ENCODE data around the gene PARN. TPM values are rescaled to one million over a fixed set of nuclear protein-coding genes. Genes with fewer than 3 reads are reported as not detected.

The PARN gene
- total RNA-seq, 1 donor from 2014 or later, result 24.5 TPM

DNA sequence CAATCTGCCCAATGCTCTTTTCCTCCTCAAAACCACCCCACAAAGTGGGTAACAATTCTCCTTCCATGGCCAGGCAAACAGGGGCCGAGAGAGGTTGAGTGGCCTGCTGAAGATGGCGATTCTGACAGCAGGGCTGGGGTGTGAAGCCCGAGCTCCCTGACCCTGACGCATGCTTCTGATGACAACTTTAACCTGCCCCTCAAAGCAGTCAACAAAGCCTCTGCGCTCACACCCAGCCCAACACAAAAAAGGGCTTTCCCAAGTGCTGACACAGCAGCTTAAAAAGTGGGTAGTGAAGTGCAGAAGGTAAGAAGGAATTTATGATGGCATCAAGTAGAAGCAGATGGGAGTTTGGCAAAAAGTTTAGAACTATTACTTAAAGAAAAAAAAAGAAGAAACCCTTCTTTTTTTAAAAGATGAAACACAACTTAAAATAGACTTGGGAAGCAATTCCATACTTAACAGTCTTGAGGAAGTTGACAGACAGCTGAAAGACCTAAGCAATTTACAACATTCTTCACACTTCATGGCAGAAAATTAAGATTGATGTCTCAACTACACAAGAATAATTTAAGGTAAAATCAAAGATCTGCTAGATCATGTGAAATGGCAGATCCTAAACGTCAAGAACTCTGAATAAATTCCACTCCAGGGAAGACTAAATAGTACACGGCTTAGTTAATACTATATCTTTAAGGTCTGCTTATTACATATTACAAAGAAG is 133.9 kb downstream of the PARN start:
- H3K4me3 ChIP-seq (ENCODE audit: low read length in 3 of 3), result no peak overlapping the region
- peaks cover 0 to 4% (median 0%) of the 10 kb centered on the region in 3 donors for H3K36me3 ChIP-seq (ENCODE audit: control insufficient read depth in 3 of 3, insufficient read depth in 3 of 3, low read length in 3 of 3)
- no peaks in the 10 kb centered on the region for H3K9me3 ChIP-seq (ENCODE audit: control insufficient read depth in 3 of 3, low read length in 3 of 3)
- no peaks in the 10 kb centered on the region for H3K27me3 ChIP-seq (ENCODE audit: control insufficient read depth in 3 of 3, insufficient read depth in 3 of 3, low read length in 3 of 3)
- peak overlapping the region; percentile 86 for H3K27ac ChIP-seq (ENCODE audit: low read depth, low read length)
- H3K4me1 ChIP-seq (ENCODE audit: control insufficient read depth in 3 of 3, insufficient read depth in 3 of 3, low read length in 3 of 3), result peaks cover 20 to 33% (median 27%) of the 10 kb centered on the region in 3 donors
- peak overlapping the region in 2 of 3 donors; percentile 51 to 55 for H3K9ac ChIP-seq (ENCODE audit: low read depth in 1 of 3, low read length in 3 of 3)

DNA sequence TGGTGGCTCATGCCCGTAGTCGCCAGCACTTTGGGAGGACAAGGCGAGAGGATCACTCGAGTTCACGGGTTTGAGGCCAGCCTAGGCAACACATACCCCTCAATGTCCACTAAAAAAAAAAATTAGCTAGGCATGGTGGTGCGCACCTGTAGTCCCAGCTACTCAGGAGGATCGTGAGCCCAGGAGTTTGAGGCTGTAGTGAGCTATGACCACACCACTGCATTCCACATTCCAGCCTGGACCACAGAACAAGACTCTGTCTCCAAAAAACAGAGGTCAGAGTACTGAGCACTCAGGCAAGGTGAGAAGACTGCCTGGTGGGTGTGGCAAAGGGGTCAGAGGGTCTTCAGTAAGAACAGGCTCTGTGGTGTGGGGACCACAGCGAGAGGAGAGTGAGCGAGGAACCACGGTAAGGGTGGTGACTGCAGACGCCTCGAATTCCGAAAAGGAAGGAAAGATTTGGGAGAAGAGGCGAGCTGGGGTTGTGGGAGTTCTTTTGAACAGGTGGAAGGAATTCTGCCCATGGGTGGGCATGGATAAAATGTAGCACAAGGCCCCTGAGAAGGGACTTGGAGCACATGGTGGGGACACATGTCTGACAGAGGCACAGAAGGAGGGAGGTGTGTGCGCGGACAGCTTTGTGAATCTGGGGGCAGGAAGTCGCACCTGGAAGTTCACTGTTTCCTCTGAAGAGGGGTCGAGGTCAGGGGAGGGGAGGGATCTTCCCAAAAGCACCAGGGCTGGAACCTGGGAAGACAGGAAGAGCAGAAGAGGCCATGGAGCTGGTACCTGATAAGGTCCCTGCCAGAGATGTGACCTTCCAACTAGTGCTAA is 134.6 kb downstream of the PARN start:
- Histone ChIP-seq H3K9me3 (ENCODE audit: control insufficient read depth in 3 of 3, low read length in 3 of 3) (no peaks in the 10 kb centered on the region), H3K9ac (ENCODE audit: low read depth in 1 of 3, low read length in 3 of 3) (peak overlapping the region in 2 of 3 donors; percentile 17 to 23), H3K27me3 (ENCODE audit: control insufficient read depth in 3 of 3, insufficient read depth in 3 of 3, low read length in 3 of 3) (no peaks in the 10 kb centered on the region), H3K36me3 (ENCODE audit: control insufficient read depth in 3 of 3, insufficient read depth in 3 of 3, low read length in 3 of 3) (peaks cover 0 to 4% (median 0%) of the 10 kb centered on the region in 3 donors), H3K4me1 (ENCODE audit: control insufficient read depth in 3 of 3, insufficient read depth in 3 of 3, low read length in 3 of 3) (peaks cover 20 to 34% (median 22%) of the 10 kb centered on the region in 3 donors), H3K27ac (ENCODE audit: low read depth, low read length) (peak overlapping the region; percentile 86), H3K4me3 (ENCODE audit: low read length in 3 of 3) (no peak overlapping the region)

DNA sequence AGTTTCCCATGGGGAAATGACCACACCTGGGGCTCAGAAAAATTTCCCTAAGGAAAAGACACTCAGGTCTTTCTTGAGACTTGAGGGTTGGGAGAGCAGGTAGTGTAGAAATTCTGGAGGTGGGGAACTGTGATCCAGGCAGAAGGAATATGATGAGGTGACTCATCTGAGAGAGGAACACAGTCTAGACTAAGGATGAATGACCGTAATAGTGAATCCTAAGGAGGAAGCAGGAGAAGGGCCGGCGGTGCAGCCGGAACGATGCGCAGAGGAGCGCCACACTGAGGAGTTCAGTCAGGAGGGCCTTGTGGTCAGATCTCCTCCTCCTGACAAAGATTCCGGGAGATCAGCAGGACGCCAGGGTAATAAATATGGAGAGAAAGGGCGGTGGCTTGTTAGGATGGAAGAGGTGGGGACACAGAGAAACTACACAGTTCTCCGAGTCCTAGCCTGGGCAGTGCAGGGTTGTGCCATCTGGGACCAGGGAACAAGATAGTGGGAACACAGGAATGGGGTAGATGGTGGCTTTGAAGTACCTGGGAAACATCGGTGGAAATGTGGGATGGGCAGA is 135.6 kb downstream of the PARN start:
- Histone ChIP-seq H3K9ac (ENCODE audit: low read depth in 1 of 3, low read length in 3 of 3) (no peak overlapping the region), H3K9me3 (ENCODE audit: control insufficient read depth in 3 of 3, low read length in 3 of 3) (no peaks in the 10 kb centered on the region), H3K4me1 (ENCODE audit: control insufficient read depth in 3 of 3, insufficient read depth in 3 of 3, low read length in 3 of 3) (peaks cover 27 to 42% (median 30%) of the 10 kb centered on the region in 3 donors), H3K27me3 (ENCODE audit: control insufficient read depth in 3 of 3, insufficient read depth in 3 of 3, low read length in 3 of 3) (no peaks in the 10 kb centered on the region), H3K4me3 (ENCODE audit: low read length in 3 of 3) (no peak overlapping the region), H3K27ac (ENCODE audit: low read depth, low read length) (no peak overlapping the region), H3K36me3 (ENCODE audit: control insufficient read depth in 3 of 3, insufficient read depth in 3 of 3, low read length in 3 of 3) (peaks cover 0 to 4% (median 3%) of the 10 kb centered on the region in 3 donors)

GRCh38 chr16:14493791-14494190 is 136.3 kb downstream of the PARN start:
- Histone ChIP-seq H3K27me3 (ENCODE audit: control insufficient read depth in 3 of 3, insufficient read depth in 3 of 3, low read length in 3 of 3) (no peaks in the 10 kb centered on the region), H3K27ac (ENCODE audit: low read depth, low read length) (no peak overlapping the region), H3K36me3 (ENCODE audit: control insufficient read depth in 3 of 3, insufficient read depth in 3 of 3, low read length in 3 of 3) (peaks cover 0 to 4% (median 3%) of the 10 kb centered on the region in 3 donors), H3K9me3 (ENCODE audit: control insufficient read depth in 3 of 3, low read length in 3 of 3) (no peaks in the 10 kb centered on the region), H3K4me3 (ENCODE audit: low read length in 3 of 3) (no peak overlapping the region), H3K4me1 (ENCODE audit: control insufficient read depth in 3 of 3, insufficient read depth in 3 of 3, low read length in 3 of 3) (peaks cover 27 to 39% (median 28%) of the 10 kb centered on the region in 3 donors), H3K9ac (ENCODE audit: low read depth in 1 of 3, low read length in 3 of 3) (no peak overlapping the region)

DNA sequence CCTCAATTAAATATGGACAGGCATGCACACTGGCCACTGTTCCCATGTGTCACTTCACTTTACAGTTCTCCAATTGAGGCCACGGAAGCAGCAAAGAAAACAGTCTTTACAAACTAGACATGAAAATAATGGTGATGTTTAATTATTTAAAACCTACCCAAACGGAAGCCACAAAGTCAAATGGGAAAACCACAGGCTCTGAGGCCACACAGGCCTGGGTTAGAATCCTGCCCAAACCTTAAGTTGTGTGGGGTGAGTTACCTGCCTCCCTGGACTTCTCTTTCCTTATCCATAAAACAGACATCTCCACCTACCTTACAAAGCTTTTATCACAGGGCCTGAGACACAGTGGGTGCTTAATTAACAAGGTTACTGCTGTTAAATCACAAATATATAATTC is 137.4 kb downstream of the PARN start:
- Histone ChIP-seq H3K9ac (ENCODE audit: low read depth in 1 of 3, low read length in 3 of 3) (no peak overlapping the region), H3K4me1 (ENCODE audit: control insufficient read depth in 3 of 3, insufficient read depth in 3 of 3, low read length in 3 of 3) (peaks cover 23 to 34% (median 27%) of the 10 kb centered on the region in 3 donors), H3K27me3 (ENCODE audit: control insufficient read depth in 3 of 3, insufficient read depth in 3 of 3, low read length in 3 of 3) (no peaks in the 10 kb centered on the region), H3K9me3 (ENCODE audit: control insufficient read depth in 3 of 3, low read length in 3 of 3) (no peaks in the 10 kb centered on the region), H3K4me3 (ENCODE audit: low read length in 3 of 3) (no peak overlapping the region), H3K27ac (ENCODE audit: low read depth, low read length) (no peak overlapping the region), H3K36me3 (ENCODE audit: control insufficient read depth in 3 of 3, insufficient read depth in 3 of 3, low read length in 3 of 3) (peaks cover 0 to 4% (median 3%) of the 10 kb centered on the region in 3 donors)

GRCh38 chr16:14491861-14492529 is 138.1 kb downstream of the PARN start:
- Histone ChIP-seq H3K4me3 (ENCODE audit: low read length in 3 of 3) (no peak overlapping the region), H3K27ac (ENCODE audit: low read depth, low read length) (no peak overlapping the region), H3K9me3 (ENCODE audit: control insufficient read depth in 3 of 3, low read length in 3 of 3) (no peaks in the 10 kb centered on the region), H3K4me1 (ENCODE audit: control insufficient read depth in 3 of 3, insufficient read depth in 3 of 3, low read length in 3 of 3) (peaks cover 20 to 29% (median 25%) of the 10 kb centered on the region in 3 donors), H3K36me3 (ENCODE audit: control insufficient read depth in 3 of 3, insufficient read depth in 3 of 3, low read length in 3 of 3) (peaks cover 0 to 4% (median 3%) of the 10 kb centered on the region in 3 donors), H3K27me3 (ENCODE audit: control insufficient read depth in 3 of 3, insufficient read depth in 3 of 3, low read length in 3 of 3) (no peaks in the 10 kb centered on the region), H3K9ac (ENCODE audit: low read depth in 1 of 3, low read length in 3 of 3) (peak overlapping the region in 1 of 3 donors; percentile 34)

DNA sequence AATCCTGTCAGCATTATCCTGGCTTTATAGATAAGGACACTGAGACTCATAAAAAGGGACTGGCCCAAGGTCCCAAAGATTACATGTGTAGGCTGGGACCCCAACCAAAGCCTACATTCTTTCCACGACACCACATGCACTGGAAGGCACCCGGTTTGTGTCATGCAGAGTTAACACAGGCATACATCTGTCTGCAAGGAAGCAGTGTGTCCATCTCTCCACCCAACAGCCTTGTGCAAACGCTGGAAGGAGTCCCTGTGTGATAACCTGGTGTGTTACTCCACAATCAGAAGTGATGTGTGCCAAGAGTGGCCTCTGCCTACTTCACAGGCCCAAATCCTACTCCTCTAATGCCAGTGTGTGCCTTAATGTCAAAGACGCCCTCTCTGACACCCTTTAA is 139.8 kb downstream of the PARN start:
- H3K36me3 ChIP-seq (ENCODE audit: control insufficient read depth in 3 of 3, insufficient read depth in 3 of 3, low read length in 3 of 3), result peaks cover 0 to 4% (median 3%) of the 10 kb centered on the region in 3 donors

GRCh38 chr16:14489460-14489859 is 140.6 kb downstream of the PARN start:
- H3K36me3 ChIP-seq (ENCODE audit: control insufficient read depth in 3 of 3, insufficient read depth in 3 of 3, low read length in 3 of 3), result peaks cover 0 to 3% (median 1%) of the 10 kb centered on the region in 3 donors
- peak overlapping the region in 2 of 3 donors; percentile 46 to 65 for H3K9ac ChIP-seq (ENCODE audit: low read depth in 1 of 3, low read length in 3 of 3)
- no peaks in the 10 kb centered on the region for H3K27me3 ChIP-seq (ENCODE audit: control insufficient read depth in 3 of 3, insufficient read depth in 3 of 3, low read length in 3 of 3)
- peak overlapping the region; percentile 83 for H3K27ac ChIP-seq (ENCODE audit: low read depth, low read length)
- peak overlapping the region; percentile 11 to 54 (median 46) for H3K4me3 ChIP-seq (ENCODE audit: low read length in 3 of 3)
- peaks cover 17 to 35% (median 27%) of the 10 kb centered on the region in 3 donors for H3K4me1 ChIP-seq (ENCODE audit: control insufficient read depth in 3 of 3, insufficient read depth in 3 of 3, low read length in 3 of 3)
- H3K9me3 ChIP-seq (ENCODE audit: control insufficient read depth in 3 of 3, low read length in 3 of 3), result no peaks in the 10 kb centered on the region

More for the DNA sequence above, 139.8 kb downstream of the PARN start:
- H3K9me3 ChIP-seq (ENCODE audit: control insufficient read depth in 3 of 3, low read length in 3 of 3), result no peaks in the 10 kb centered on the region
- peaks cover 17 to 32% (median 27%) of the 10 kb centered on the region in 3 donors for H3K4me1 ChIP-seq (ENCODE audit: control insufficient read depth in 3 of 3, insufficient read depth in 3 of 3, low read length in 3 of 3)
- H3K4me3 ChIP-seq (ENCODE audit: low read length in 3 of 3), result peak overlapping the region in 1 of 3 donors; percentile 17
- H3K27me3 ChIP-seq (ENCODE audit: control insufficient read depth in 3 of 3, insufficient read depth in 3 of 3, low read length in 3 of 3), result no peaks in the 10 kb centered on the region
- H3K27ac ChIP-seq (ENCODE audit: low read depth, low read length), result no peak overlapping the region
- H3K9ac ChIP-seq (ENCODE audit: low read depth in 1 of 3, low read length in 3 of 3), result peak overlapping the region in 1 of 3 donors; percentile 50

GRCh38 chr16:14487579-14487978 is 142.5 kb downstream of the PARN start:
- peak overlapping the region; percentile 63 to 92 (median 72) for H3K4me3 ChIP-seq (ENCODE audit: low read length in 3 of 3)
- peak overlapping the region; percentile 75 to 98 (median 86) for H3K9ac ChIP-seq (ENCODE audit: low read depth in 1 of 3, low read length in 3 of 3)
- no peaks in the 10 kb centered on the region for H3K27me3 ChIP-seq (ENCODE audit: control insufficient read depth in 3 of 3, insufficient read depth in 3 of 3, low read length in 3 of 3)
- H3K4me1 ChIP-seq (ENCODE audit: control insufficient read depth in 3 of 3, insufficient read depth in 3 of 3, low read length in 3 of 3), result peaks cover 17 to 35% (median 27%) of the 10 kb centered on the region in 3 donors
- H3K36me3 ChIP-seq (ENCODE audit: control insufficient read depth in 3 of 3, insufficient read depth in 3 of 3, low read length in 3 of 3), result peaks cover 0 to 3% (median 2%) of the 10 kb centered on the region in 3 donors
- no peaks in the 10 kb centered on the region for H3K9me3 ChIP-seq (ENCODE audit: control insufficient read depth in 3 of 3, low read length in 3 of 3)
- H3K27ac ChIP-seq (ENCODE audit: low read depth, low read length), result peak overlapping the region; percentile 83

Measured in skeletal muscle tissue (tissue), 4 donors.